GM12865 (cell line): ENCODE data around the gene GNAL.
"Not testable (repeated sequence)": the region's sequence is repeated elsewhere in the genome, so short reads cannot be mapped to it uniquely, and the experiment has no call there.

Experiments used
- DNase-seq: peaks from one replicate; pipeline ENCODE4 v3.0.0; 2010; ENCODE audit warnings: low read depth
- H3K4me3 ChIP-seq: 2 replicates; pipeline ENCODE4 v1.5.1; 2011; ENCODE audit warnings: mild to moderate bottlenecking, low read depth, low read length, control low read depth
- TF ChIP-seq, protein P1 (sequence below): IDR thresholded peaks from 2 replicates; pipeline ENCODE4 v1.5.1; 2011; ENCODE audit warnings: low read length, control low read depth, low read depth, inconsistent platforms; ENCODE audit not compliant: insufficient read depth; ENCODE audit errors: missing control alignments

GNAL gene

DNA sequence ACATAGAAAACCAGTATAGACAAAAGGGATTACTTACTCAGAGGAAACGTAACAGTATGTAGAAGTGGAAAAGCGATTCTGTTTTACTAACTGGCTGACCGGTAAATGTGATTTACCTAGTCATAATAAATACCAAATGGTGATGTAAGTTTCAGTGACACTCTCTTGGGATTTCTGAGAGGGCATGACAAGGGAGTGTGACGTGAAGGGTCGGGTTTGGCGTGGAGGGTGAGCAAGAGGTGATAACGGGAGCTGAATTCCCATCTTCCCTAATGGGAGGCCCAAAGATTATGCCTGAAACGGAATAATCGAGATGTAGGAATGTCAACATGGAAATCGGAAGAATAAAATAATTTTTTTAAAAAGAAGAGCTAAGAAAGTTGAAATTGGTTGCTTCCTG, 12.7 kb upstream of the GNAL start:
- no peak for DNase-seq
- TF ChIP-seq, protein P1, sequence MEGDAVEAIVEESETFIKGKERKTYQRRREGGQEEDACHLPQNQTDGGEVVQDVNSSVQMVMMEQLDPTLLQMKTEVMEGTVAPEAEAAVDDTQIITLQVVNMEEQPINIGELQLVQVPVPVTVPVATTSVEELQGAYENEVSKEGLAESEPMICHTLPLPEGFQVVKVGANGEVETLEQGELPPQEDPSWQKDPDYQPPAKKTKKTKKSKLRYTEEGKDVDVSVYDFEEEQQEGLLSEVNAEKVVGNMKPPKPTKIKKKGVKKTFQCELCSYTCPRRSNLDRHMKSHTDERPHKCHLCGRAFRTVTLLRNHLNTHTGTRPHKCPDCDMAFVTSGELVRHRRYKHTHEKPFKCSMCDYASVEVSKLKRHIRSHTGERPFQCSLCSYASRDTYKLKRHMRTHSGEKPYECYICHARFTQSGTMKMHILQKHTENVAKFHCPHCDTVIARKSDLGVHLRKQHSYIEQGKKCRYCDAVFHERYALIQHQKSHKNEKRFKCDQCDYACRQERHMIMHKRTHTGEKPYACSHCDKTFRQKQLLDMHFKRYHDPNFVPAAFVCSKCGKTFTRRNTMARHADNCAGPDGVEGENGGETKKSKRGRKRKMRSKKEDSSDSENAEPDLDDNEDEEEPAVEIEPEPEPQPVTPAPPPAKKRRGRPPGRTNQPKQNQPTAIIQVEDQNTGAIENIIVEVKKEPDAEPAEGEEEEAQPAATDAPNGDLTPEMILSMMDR = no peak
- H3K4me3 ChIP-seq = no peak overlapping the region

DNA sequence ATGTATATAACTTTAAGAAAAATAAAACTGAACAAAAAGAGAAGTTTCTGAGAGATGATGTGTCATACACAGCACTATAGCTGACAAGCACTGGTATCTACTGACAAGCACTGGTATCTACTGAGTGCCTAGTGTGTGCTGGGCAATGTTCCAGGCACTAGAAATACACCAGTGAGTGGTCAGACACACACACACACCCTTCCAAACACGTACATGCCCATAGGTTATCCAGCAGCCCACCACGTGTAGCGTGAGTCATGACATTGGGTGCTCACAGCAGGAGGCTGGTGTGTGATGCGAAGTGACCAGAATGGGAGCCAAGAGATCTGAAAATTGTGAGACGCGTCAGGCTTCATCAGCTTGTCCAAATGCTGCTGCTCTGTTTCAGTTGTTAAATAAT, 12.2 kb upstream of the GNAL start:
- TF ChIP-seq, protein P1 = no peak
- no peak overlapping the region for H3K4me3 ChIP-seq
- DNase-seq = no peak

DNA sequence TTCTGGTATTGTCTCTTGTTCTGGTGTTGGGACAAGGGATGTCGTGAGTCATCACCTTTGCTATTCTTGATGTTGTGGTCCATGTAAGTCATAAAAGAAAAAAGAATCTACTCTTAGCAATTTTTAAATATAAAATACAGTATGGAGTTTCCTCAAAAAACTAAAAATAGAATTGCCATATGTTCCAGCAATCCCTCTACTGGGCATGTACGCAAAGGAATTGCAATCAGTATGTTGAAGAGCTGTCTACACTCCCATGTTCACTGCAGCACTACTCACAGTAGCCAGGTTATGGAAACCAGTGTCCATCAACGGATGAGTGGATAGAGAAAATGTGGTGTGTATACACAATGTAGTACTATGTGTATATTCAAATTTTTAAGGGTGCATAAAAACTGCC, 10.9 kb upstream of the GNAL start:
- TF ChIP-seq, protein P1 = no peak
- no peak for DNase-seq
- no peak overlapping the region for H3K4me3 ChIP-seq

DNA sequence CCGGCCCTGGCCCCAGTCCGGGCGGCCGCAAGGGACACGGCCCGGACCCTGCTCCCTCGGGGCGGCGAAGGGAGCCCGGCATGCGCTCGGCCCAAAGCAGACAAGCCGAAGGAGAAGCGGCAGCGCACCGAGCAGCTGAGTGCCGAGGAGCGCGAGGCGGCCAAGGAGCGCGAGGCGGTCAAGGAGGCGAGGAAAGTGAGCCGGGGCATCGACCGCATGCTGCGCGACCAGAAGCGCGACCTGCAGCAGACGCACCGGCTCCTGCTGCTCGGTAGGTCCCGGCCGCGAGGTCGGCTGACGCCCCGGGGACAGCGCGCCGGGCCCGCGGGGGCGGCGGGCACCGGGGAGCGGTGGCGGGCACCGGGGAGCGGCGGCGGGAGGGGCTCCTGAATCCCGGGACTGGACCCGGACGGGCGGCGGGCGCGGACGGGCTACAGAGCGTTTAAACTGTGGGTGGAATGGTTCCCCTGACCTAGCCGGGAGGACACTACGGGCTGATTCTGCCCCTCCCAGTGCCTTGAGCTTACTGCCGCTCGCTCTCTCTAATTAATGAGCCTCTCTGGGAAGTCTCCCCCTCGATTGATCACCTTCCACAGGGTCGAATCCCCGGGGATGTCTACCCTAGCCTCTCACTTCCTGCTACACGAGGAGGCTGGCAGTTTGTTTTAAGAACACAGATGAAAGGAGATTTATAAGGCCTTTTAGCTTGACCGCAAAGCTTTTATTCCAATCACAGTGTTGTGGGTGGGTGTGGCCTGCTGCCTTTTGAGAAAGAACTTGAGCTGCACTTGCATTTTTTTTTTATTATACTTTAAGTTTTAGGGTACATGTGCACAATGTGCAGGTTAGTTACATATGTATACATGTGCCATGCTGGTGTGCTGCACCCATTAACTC, 853 bp downstream of the GNAL start:
- H3K4me3 ChIP-seq = no peak overlapping the region
- TF ChIP-seq, protein P1 = no peak
- peak; percentile 33 for DNase-seq

DNA sequence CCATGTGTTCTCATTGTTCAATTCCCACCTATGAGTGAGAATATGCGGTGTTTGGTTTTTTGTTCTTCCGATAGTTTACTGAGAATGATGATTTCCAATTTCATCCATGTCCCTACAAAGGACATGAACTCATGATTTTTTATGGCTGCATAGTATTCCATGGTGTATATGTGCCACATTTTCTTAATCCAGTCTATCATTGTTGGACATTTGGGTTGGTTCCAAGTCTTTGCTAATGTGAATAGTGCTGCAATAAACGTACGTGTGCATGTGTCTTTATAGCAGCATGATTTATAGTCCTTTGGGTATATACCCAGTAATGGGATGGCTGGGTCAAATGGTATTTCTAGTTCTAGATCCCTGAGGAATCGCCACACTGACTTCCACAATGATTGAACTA, 1.6 kb downstream of the GNAL start:
- H3K4me3 ChIP-seq, DNase-seq: not testable (repeated sequence)

DNA sequence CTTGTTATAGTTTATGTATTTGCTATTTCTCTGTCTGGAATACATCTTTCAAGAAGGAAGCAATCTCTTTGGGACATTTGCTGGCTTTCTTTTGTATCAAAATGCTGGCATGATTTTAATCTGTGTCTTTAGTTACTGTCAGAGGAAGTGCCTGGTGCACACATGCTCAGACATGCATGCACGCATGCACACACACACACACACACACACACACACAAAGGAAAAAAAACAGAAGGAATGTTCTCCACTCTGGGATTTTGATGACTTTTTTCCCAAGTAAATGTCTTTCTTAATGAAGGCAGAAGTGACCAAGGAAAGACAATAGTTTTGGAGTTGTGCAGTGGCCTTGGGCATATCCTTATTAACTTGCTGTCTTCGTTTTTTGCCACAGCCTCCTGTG, 6.7 kb downstream of the GNAL start:
- no peak overlapping the region for H3K4me3 ChIP-seq
- DNase-seq = no peak
- TF ChIP-seq, protein P1 = no peak

DNA sequence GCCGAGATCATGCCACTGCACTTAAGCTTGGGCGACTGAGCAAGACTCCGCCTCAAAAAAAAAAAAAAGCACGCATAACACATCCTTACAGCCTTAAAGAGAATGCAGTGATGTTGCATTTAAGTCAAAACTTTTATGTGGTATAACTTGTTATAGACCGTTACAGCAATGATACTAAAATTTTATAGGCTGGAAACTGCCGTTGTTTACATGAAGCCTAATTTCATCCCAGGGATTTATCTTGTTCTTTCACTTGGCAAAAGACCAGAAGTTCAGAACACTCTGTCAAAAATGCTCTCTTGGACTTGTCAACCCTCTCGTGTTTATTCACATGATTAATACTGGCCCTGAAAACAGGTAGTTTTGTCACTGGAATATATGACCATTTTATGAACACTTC, 7.4 kb downstream of the GNAL start:
- TF ChIP-seq, protein P1 = no peak
- DNase-seq = no peak
- H3K4me3 ChIP-seq = no peak overlapping the region
